Type B pancreatic cell (in vitro differentiated cells): ENCODE results near the gene RBBP4. TPM values are rescaled to one million over a fixed set of nuclear protein-coding genes. Genes with fewer than 3 reads are reported as not detected.
"Not testable (repeated sequence)": the region's sequence is repeated elsewhere in the genome, so short reads cannot be mapped to it uniquely, and the experiment has no call there.

Experiments
- DNase-seq: peaks from one replicate; pipeline ENCODE4 v3.0.0; 2021; ENCODE audit warnings: mixed read lengths; ENCODE audit not compliant: unreplicated experiment; ENCODE audit errors: extremely low spot score
- H3K27ac Mint-ChIP-seq: 2 replicates; pipeline ENCODE4 v1.8.0; 2021; ENCODE audit warnings: mild to moderate bottlenecking, mixed read lengths
- H3K27me3 Mint-ChIP-seq: 2 replicates; pipeline ENCODE4 v1.8.0; 2021; ENCODE audit warnings: mixed read lengths
- H3K36me3 Mint-ChIP-seq: 2 replicates; pipeline ENCODE4 v1.8.0; 2021; ENCODE audit warnings: mixed read lengths
- H3K4me1 Mint-ChIP-seq: one replicate; pipeline ENCODE4 v1.8.0; 2021; ENCODE audit warnings: mixed read lengths; ENCODE audit not compliant: unreplicated experiment
- H3K4me3 Mint-ChIP-seq: 2 replicates; pipeline ENCODE4 v1.8.0; 2021; ENCODE audit warnings: mild to moderate bottlenecking, mixed read lengths
- H3K9me3 Mint-ChIP-seq: 2 replicates; pipeline ENCODE4 v1.8.0; 2021; ENCODE audit warnings: mixed read lengths
- total RNA-seq: library from RNA; stranded (reverse); gene quantifications from 2 replicates; pipeline ENCODE4 v1.2.1, GENCODE V29; 2021; ENCODE audit warnings: low replicate concordance
- TF ChIP-seq, protein P1 (sequence below): fragments of 200-600 bp; sonication (generic); conservative IDR thresholded peaks from 2 replicates; pipeline ENCODE4 v1.5.0; 2021; ENCODE audit warnings: antibody characterized with exemption, mild to moderate bottlenecking

RBBP4 gene
- total RNA-seq, 1 donor from 2014 or later: 386 TPM

DNA sequence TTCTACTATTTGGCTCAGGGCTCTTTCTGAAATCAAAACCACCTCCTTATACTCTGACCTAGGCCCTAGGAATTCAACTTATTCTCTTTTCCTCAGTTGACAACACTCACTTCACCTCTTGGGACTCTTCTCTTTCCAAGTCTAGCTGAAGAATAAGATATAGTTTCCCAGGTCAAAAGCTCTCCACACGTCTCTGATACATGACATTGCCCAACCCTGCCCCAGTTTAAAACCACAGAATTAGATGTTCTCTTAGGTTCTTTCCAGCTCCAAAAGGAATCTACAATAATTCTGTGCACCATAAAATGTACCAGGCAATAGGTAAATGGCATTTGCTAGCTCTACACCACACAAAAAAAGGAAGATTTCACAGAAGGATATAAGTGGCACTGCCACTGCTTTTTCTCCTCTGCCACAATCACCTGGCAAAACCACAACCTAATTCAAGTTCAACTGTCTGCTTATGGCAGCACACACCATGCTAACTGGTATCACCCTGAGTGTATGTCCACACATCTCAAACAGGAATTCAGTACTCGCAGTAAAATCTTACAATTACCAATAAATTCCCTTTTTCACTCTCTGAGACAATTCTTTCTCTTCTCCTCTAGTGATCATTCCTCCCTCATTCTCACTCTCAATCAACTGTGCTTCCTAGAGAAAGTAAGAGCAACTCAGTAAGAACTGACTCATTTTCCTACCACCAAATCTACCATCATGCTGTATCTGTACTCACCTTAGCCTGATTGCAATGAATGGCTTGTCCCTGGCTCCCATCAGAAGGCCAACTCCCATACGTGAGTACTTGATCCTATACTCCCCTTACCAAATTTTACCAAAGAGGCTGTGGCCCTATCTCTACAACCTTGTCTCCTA is 28.0 kb upstream of the RBBP4 start:
- DNase-seq: no peak
- H3K4me3 Mint-ChIP-seq: no peak overlapping the region
- H3K4me1 Mint-ChIP-seq: no peaks in the 10 kb centered on the region
- H3K9me3 Mint-ChIP-seq: no peaks in the 10 kb centered on the region
- TF ChIP-seq, protein P1, sequence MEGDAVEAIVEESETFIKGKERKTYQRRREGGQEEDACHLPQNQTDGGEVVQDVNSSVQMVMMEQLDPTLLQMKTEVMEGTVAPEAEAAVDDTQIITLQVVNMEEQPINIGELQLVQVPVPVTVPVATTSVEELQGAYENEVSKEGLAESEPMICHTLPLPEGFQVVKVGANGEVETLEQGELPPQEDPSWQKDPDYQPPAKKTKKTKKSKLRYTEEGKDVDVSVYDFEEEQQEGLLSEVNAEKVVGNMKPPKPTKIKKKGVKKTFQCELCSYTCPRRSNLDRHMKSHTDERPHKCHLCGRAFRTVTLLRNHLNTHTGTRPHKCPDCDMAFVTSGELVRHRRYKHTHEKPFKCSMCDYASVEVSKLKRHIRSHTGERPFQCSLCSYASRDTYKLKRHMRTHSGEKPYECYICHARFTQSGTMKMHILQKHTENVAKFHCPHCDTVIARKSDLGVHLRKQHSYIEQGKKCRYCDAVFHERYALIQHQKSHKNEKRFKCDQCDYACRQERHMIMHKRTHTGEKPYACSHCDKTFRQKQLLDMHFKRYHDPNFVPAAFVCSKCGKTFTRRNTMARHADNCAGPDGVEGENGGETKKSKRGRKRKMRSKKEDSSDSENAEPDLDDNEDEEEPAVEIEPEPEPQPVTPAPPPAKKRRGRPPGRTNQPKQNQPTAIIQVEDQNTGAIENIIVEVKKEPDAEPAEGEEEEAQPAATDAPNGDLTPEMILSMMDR: no peak
- no peak overlapping the region for H3K27ac Mint-ChIP-seq
- H3K27me3 Mint-ChIP-seq: no peaks in the 10 kb centered on the region
- peaks cover 23% of the 10 kb centered on the region for H3K36me3 Mint-ChIP-seq

DNA sequence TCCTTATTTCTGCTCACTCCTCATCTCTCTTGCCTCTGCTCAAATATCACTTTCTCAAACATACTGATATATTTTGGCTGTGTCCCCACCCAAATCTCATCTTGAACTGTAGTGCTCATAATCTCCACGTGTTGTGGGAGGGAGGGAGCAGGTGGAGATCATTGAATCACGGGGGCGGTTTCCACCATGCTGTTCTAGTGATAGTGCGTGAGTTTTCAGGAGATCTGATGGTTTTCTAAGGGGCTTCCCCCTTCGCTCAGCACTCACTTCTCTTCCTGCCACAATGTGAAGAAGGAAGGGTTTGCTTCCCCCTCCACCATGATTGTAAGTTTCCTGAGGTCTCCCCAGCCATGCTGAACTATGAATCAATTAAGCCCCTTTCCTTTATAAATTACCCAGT is 27.2 kb upstream of the RBBP4 start:
- no peaks in the 10 kb centered on the region for H3K4me1 Mint-ChIP-seq
- no peak overlapping the region for H3K4me3 Mint-ChIP-seq
- no peaks in the 10 kb centered on the region for H3K27me3 Mint-ChIP-seq
- DNase-seq: no peak
- TF ChIP-seq, protein P1: no peak
- no peaks in the 10 kb centered on the region for H3K9me3 Mint-ChIP-seq
- H3K27ac Mint-ChIP-seq: no peak overlapping the region
- peaks cover 23% of the 10 kb centered on the region for H3K36me3 Mint-ChIP-seq

- Mint-ChIP-seq H3K4me3 (no peak overlapping the region), H3K27me3 (no peaks in the 10 kb centered on the region), H3K9me3 (no peaks in the 10 kb centered on the region), H3K4me1 (no peaks in the 10 kb centered on the region), H3K36me3 (peaks cover 16% of the 10 kb centered on the region), H3K27ac (no peak overlapping the region)
- TF ChIP-seq, protein P1: no peak
- no peak for DNase-seq
Measured at GRCh38 chr1:32626176-32626575, 24.8 kb upstream of the RBBP4 start.

DNA sequence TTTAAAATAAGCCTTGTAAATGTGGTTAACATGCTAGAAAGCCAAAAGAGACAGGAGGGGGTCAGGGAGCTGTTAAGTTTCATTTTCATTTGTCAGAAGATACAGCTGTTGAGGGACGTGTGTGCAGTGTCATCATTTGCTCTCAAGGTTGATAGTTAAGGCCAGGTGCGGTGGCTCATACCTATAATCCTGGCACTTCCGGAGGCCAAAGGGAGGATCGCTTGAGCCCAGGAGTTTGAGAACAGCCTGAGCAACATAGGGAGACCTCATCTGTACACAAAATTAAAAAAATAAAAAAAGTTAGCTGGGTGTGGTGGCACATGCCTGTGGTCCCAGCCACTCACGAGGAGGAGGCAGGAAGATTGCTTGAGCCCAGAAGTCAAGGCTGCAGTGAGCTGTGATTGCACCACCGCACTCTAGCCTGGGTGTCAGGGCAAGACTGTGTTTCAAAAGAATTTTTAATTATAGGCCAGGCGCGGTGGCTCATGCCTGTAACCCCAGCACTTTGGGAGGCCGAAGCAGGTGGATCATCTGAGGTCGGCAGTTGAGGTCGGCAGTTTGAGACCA is 23.3 kb upstream of the RBBP4 start:
- Mint-ChIP-seq H3K4me1 (no peaks in the 10 kb centered on the region), H3K27me3 (no peaks in the 10 kb centered on the region), H3K27ac (no peak overlapping the region), H3K4me3 (no peak overlapping the region), H3K9me3 (no peaks in the 10 kb centered on the region), H3K36me3 (peaks cover 18% of the 10 kb centered on the region)
- no peak for DNase-seq
- TF ChIP-seq, protein P1: no peak

DNA sequence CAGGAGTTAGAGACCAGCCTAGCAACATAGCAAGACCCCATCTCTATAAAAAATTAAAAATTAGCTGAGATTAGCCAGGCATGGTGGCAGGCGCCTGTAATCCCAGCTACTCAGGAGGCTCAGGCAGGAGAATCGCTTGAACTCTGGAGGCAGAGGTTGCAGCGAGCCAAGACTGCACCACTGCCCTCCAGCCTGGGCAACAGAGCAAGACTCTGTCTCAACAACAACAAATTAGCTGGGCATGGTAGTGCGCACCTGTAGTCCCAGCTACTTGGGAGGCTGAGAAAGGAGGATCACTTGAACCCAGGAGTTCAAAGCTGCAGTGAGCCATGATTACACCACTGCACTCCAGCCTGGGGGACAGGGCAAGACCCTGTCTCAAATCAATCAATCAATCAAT is 20.8 kb upstream of the RBBP4 start:
- peaks cover 14% of the 10 kb centered on the region for H3K36me3 Mint-ChIP-seq
- H3K27me3 Mint-ChIP-seq, H3K27ac Mint-ChIP-seq, H3K4me1 Mint-ChIP-seq, H3K4me3 Mint-ChIP-seq, H3K9me3 Mint-ChIP-seq, DNase-seq: not testable (repeated sequence)

DNA sequence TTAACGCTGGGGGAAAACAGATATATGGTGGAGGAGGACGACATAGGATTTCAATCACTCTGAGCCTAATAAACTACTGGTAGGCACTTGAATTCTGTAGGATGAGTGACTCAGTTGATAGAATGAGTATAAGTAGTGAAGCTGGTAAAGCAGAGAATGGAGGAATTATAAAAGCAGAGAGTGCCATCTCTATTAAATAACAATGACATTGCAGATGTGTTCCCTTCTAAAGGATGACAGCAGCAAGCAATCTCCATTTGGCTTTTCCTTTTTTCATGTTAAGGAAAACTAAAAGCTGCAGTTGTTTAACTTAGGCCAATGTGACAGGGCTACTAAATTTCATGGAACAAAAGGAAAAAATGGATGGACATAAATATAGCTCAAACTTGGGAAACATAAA is 18.2 kb upstream of the RBBP4 start:
- no peak overlapping the region for H3K27ac Mint-ChIP-seq
- DNase-seq: no peak
- no peaks in the 10 kb centered on the region for H3K27me3 Mint-ChIP-seq
- peaks cover 7% of the 10 kb centered on the region for H3K4me1 Mint-ChIP-seq
- peaks cover 23% of the 10 kb centered on the region for H3K36me3 Mint-ChIP-seq
- no peak overlapping the region for H3K4me3 Mint-ChIP-seq
- TF ChIP-seq, protein P1: no peak
- H3K9me3 Mint-ChIP-seq: no peaks in the 10 kb centered on the region
